PC-3 (cell line): Measurements from ENCODE around the gene PCNA.

Experiments
- EZH2 ChIP-seq: fragments of 300-600 bp; sonication (generic); IDR thresholded peaks from one replicate; pipeline ENCODE4 v1.6.1; 2017; ENCODE audit warnings: antibody characterized with exemption, mild to moderate bottlenecking, low read length; ENCODE audit not compliant: unreplicated experiment
- TF ChIP-seq, protein P1 (sequence below): fragments of 300-600 bp; sonication (generic); conservative IDR thresholded peaks from 2 replicates; pipeline ENCODE4 v1.5.1; 2017; ENCODE audit warnings: antibody characterized with exemption, low read depth, mild to moderate bottlenecking, low read length

DNA sequence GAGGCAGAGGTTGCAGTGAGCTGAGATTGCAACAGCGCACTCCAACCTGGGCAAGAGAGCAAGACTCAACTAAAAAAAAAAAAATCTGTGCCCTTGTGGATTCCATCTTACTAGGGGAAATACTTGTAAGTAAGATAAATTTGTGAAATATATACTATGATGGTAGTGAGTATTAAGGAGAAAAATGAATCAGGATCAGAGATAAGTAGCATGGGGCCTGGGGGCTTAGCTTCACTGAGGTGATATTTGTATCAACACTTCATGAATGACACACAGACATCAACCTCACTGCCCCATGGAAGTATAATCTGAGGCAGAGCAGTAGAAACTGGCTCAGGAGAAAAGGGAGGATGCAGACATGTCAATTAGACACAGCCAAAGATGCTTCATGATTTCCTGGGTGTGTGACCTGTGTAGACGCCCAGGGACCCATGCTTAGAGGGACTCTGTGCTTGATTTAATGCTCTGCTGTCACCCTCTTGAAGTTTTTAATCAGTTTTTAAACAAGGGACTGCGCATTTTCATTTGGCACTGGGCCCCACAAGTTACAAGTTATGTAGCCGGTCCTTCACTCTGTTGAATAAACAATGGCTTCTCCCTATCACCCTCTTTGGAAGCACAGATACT, 41.9 kb downstream of the PCNA start:
- TF ChIP-seq, protein P1, sequence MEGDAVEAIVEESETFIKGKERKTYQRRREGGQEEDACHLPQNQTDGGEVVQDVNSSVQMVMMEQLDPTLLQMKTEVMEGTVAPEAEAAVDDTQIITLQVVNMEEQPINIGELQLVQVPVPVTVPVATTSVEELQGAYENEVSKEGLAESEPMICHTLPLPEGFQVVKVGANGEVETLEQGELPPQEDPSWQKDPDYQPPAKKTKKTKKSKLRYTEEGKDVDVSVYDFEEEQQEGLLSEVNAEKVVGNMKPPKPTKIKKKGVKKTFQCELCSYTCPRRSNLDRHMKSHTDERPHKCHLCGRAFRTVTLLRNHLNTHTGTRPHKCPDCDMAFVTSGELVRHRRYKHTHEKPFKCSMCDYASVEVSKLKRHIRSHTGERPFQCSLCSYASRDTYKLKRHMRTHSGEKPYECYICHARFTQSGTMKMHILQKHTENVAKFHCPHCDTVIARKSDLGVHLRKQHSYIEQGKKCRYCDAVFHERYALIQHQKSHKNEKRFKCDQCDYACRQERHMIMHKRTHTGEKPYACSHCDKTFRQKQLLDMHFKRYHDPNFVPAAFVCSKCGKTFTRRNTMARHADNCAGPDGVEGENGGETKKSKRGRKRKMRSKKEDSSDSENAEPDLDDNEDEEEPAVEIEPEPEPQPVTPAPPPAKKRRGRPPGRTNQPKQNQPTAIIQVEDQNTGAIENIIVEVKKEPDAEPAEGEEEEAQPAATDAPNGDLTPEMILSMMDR, result no peak
- no peak for TF ChIP-seq EZH2
